Prostate gland (tissue), 2 donors: ENCODE data around the gene UGT1A3.

Experiments used
- CTCF ChIP-seq, 4 experiments: fragments of 200-600 bp in 2 of 4; fragments of 450-650 bp in 2 of 4; sonication (generic) in 2 of 4; IDR thresholded peaks; 1 replicate in 3 of 4; 2 replicates in 1 of 4; pipeline ENCODE4 v1.5.1; 2016 to 2019; ENCODE audit warnings: antibody characterized with exemption in 4 of 4, mild to moderate bottlenecking in 2 of 4, moderate library complexity in 2 of 4
- POLR2A ChIP-seq: fragments of 450-650 bp; IDR thresholded peaks from one replicate; pipeline ENCODE4 v1.6.1; 2016; ENCODE audit warnings: antibody characterized with exemption, mild to moderate bottlenecking
- POLR2AphosphoS5 ChIP-seq: sonication (generic); formaldehyde crosslinking; IDR thresholded peaks from one replicate; pipeline ENCODE4 v1.6.1; 2017; ENCODE audit warnings: antibody characterized with exemption

GRCh38 chr2:233768076-233768475, 39.2 kb downstream of the UGT1A3 start:
- TF ChIP-seq CTCF (IDR thresholded peaks at IDR 0.05) (no peak), POLR2AphosphoS5 (no peak), POLR2A (no peak)
